Suprapubic skin (tissue), 4 donors: ENCODE results near the gene TMEM151A. TPM values are rescaled to one million over a fixed set of nuclear protein-coding genes. Genes with fewer than 3 reads are reported as not detected.
"Not testable (repeated sequence)": the region's sequence is repeated elsewhere in the genome, so short reads cannot be mapped to it uniquely, and the experiment has no call there.

Source experiments
- DNase-seq, 2 donors: peaks; one replicate each; pipeline ENCODE4 v3.0.0-alpha.2; 2019; ENCODE audit warnings: low spot score in 2 of 2
- H3K27ac ChIP-seq: fragments of 200-600 bp; sonication (generic); one replicate; pipeline ENCODE4 v1.5.1; 2019
- H3K27me3 ChIP-seq: fragments of 200-600 bp; sonication (generic); one replicate; pipeline ENCODE4 v1.5.1; 2019
- H3K36me3 ChIP-seq: fragments of 200-600 bp; sonication (generic); one replicate; pipeline ENCODE4 v1.5.1; 2019
- H3K4me1 ChIP-seq: fragments of 200-600 bp; sonication (generic); one replicate; pipeline ENCODE4 v1.5.1; 2019
- H3K4me3 ChIP-seq: fragments of 200-600 bp; sonication (generic); one replicate; pipeline ENCODE4 v1.5.1; 2019; ENCODE audit warnings: mild to moderate bottlenecking
- H3K9me3 ChIP-seq: fragments of 200-600 bp; sonication (generic); one replicate; pipeline ENCODE4 v1.5.1; 2019
- EP300 ChIP-seq: sonication (generic); formaldehyde crosslinking; IDR thresholded peaks from one replicate; pipeline ENCODE4 v1.6.1; 2017; ENCODE audit warnings: antibody characterized with exemption
- POLR2A ChIP-seq, 2 donors: fragments of 450-650 bp; IDR thresholded peaks; one replicate each; pipeline ENCODE4 v1.6.1; 2017; ENCODE audit warnings: antibody characterized with exemption in 2 of 2, mild to moderate bottlenecking in 2 of 2, moderate library complexity in 2 of 2
- POLR2AphosphoS5 ChIP-seq, 3 donors: sonication (generic); formaldehyde crosslinking; IDR thresholded peaks; one replicate each; pipeline ENCODE4 v1.6.1; 2017; ENCODE audit warnings: antibody characterized with exemption in 3 of 3
- WGBS: methylation state at CpG from one replicate; pipeline ENCODE4 v1.1.5; 2018; 5-methylcytosine and 5-hydroxymethylcytosine counted together
- total RNA-seq, 4 donors: library from RNA; depleted of rRNA; stranded (reverse); fragments of >200 nt; gene quantifications; one replicate each; pipeline ENCODE4 v1.1.0, GENCODE V29; 2016
- TF ChIP-seq, protein P1 (sequence below), 2 donors: fragments of 200-600 bp in 1 of 2; fragments of 450-650 bp in 1 of 2; sonication (generic) in 1 of 2; IDR thresholded peaks; one replicate each; pipeline ENCODE4 v1.5.1; 2016 to 2019; ENCODE audit warnings: antibody characterized with exemption in 2 of 2, mild to moderate bottlenecking in 1 of 2, moderate library complexity in 1 of 2

Gene TMEM151A
- total RNA-seq, 4 donors from 2014 or later, result not detected

DNA sequence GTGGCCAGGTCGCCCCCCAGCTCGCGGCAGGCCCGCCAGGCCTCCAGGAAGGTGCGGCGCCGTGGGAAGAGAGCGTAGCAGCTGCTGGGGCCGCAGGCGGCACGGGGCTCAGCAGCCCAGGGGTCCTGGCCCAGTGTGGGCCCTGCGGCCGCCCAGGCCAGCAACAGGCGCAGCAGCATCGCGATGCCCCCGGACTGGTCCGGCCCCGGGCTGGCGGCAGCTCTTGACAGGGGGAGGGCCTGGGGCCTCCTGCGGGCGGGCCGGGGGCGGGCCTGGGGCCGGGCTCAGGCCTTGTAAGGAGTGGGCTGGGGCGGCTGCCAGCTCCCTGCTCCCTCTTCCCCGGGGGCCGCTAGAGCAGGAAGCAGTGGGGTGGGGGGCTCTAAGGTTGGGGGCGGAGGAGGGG is 25.2 kb downstream of the TMEM151A start, which contains the start of gene CD248:
TSS of gene CD248 (minus strand) at position 196 of the 403 bp plus-strand sequence. CDS start at position 179, 17 bp downstream.
- Histone ChIP-seq H3K27me3 (no peaks in the 10 kb centered on the region), H3K4me1 (peaks cover 56% of the 10 kb centered on the region), H3K9me3 (no peaks in the 10 kb centered on the region), H3K27ac (peak within 1 kb of the TSS; percentile 78), H3K4me3 (peak within 1 kb of the TSS; percentile 53), H3K36me3 (no peaks in the 10 kb centered on the region)
- no CpG with 5 or more reads among the region's 29 CpGs for WGBS
- no peak for DNase-seq
- no peak for TF ChIP-seq EP300
- TF ChIP-seq POLR2A (IDR thresholded peaks at IDR 0.05), result peak in 1 of 2 donors; percentile 33
- TF ChIP-seq POLR2AphosphoS5 (IDR thresholded peaks at IDR 0.05), result no peak

DNA sequence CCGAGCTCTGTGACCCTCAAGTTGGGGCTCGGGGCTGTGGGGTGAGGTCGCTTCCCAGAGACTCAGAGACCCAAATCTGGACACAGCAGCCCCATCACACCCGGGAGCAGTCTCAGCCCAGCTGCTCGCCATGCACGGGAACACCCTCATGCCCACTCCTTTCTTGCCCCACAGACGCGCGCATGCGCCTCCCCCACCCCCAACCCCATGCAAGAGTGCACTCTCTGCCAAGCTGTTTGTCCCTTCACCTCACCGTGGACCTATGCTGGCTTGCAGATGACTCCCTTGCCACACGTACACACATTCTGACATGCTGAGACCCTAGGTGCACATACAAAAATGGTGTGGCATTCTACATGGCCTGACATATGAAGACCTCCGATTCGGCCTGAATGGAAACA is 25.6 kb downstream of the TMEM151A start:
- DNase-seq, result no peak
- WGBS, result 0% methylated on average over 3 of the region's 14 CpGs

DNA sequence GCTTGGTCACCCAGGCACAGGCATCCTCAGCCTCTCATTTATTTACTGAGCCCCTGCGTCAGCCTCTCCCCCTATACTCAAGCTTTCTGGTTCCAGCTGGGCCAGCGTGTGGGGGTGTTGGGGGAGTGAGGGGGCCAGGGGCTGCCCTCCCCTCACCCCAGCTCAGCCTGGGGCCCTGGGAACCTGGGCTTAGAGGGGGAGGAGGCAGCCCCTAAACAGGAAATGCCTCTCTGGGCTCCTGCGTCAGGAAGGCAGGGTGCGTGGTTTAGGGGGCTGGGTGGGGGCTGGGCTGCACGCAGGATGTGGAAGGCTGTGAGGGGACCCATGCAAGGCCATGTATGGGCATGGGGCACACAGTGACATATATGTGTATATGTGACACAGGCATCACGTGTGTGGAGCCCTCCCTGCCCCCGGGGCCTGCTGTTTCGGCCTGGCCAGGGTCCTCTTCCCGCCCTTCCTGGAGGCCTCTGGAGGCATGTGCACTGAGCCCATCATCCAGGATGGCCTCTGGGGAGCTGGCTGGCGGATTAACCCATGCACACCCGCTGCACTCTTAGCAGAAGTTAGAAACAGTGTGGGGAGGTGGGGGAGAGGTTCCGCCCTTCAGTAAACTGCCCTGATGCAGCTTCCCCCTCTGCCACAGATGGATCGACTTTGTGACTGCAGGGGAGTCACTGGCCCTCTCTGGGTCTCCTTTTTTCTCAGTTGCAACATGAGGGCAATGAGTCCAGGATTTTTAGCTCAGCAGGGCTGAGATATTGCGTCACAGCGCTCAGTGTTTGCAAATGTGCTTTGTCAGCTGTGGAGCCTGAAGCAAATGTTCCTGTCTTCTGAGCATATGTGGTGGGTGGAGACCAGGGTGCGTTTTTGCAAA is 26.3 kb downstream of the TMEM151A start:
- TF ChIP-seq, protein P1, sequence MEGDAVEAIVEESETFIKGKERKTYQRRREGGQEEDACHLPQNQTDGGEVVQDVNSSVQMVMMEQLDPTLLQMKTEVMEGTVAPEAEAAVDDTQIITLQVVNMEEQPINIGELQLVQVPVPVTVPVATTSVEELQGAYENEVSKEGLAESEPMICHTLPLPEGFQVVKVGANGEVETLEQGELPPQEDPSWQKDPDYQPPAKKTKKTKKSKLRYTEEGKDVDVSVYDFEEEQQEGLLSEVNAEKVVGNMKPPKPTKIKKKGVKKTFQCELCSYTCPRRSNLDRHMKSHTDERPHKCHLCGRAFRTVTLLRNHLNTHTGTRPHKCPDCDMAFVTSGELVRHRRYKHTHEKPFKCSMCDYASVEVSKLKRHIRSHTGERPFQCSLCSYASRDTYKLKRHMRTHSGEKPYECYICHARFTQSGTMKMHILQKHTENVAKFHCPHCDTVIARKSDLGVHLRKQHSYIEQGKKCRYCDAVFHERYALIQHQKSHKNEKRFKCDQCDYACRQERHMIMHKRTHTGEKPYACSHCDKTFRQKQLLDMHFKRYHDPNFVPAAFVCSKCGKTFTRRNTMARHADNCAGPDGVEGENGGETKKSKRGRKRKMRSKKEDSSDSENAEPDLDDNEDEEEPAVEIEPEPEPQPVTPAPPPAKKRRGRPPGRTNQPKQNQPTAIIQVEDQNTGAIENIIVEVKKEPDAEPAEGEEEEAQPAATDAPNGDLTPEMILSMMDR (IDR thresholded peaks at IDR 0.05), result no peak
- TF ChIP-seq POLR2AphosphoS5 (IDR thresholded peaks at IDR 0.05), result peak in 2 of 3 donors; percentile 78 to 86
- Histone ChIP-seq H3K27me3 (no peaks in the 10 kb centered on the region), H3K36me3 (no peaks in the 10 kb centered on the region), H3K4me1 (peaks cover 61% of the 10 kb centered on the region), H3K4me3 (peak overlapping the region; percentile 53), H3K9me3 (no peaks in the 10 kb centered on the region), H3K27ac (peak overlapping the region; percentile 78)
- DNase-seq, result peak; percentile 90
- 24% methylated on average over 14 of the region's 16 CpGs for WGBS

More for the DNA sequence above, 25.6 kb downstream of the TMEM151A start:
- no peaks in the 10 kb centered on the region for H3K9me3 ChIP-seq
- H3K27ac ChIP-seq, result peak overlapping the region; percentile 78
- H3K27me3 ChIP-seq, result no peaks in the 10 kb centered on the region
- peaks cover 59% of the 10 kb centered on the region for H3K4me1 ChIP-seq
- no peak for TF ChIP-seq POLR2A (IDR thresholded peaks at IDR 0.05)
- TF ChIP-seq, protein P1 (IDR thresholded peaks at IDR 0.05), result no peak
- TF ChIP-seq EP300, result no peak
- no peak for TF ChIP-seq POLR2AphosphoS5 (IDR thresholded peaks at IDR 0.05)
- H3K4me3 ChIP-seq, result peak overlapping the region; percentile 53
- no peaks in the 10 kb centered on the region for H3K36me3 ChIP-seq

DNA sequence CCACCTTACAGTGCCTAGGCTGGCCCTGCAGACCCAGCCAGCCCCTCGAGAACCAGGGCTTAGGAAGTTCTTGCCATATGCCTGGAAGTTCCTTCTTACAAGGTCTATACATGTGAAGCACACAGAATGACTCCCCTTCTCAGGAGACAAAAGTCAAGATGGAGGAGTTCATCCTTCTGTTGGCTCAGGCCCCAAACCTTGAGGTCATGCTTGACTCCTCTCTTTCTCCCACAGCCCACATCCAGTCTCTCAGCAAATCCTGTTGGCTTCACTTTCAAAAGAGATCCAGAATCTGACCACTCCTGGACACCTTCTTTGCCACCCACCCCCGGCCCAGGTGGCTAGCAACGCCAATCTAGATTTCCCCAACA is 26.9 kb downstream of the TMEM151A start:
- H3K36me3 ChIP-seq, result no peaks in the 10 kb centered on the region
- DNase-seq, result no peak
- H3K27me3 ChIP-seq, result no peaks in the 10 kb centered on the region
- no peaks in the 10 kb centered on the region for H3K9me3 ChIP-seq
- H3K27ac ChIP-seq, result peak overlapping the region; percentile 78
- no peak for TF ChIP-seq POLR2A (IDR thresholded peaks at IDR 0.05)
- H3K4me3 ChIP-seq, result no peak overlapping the region
- WGBS, result 67% methylated on average over 3 of the region's 3 CpGs
- H3K4me1 ChIP-seq, result peaks cover 54% of the 10 kb centered on the region

DNA sequence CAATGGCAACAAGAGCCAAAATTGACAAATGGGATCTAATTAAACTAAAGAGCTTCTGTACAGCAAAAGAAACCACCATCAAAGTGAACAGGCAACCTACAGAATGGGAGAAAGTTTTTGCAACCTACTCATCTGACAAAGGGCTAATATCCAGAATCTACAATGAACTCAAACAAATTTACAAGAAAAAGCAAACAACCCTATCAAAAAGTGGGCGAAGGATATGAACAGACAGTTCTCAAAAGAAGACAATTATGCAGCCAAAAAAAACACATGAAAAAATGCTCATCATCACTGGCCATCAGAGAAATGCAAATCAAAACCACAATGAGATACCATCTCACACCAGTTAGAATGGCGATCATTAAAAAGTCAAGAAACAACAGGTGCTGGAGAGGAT is 28.6 kb downstream of the TMEM151A start:
- not testable (repeated sequence) for H3K27me3 ChIP-seq, H3K9me3 ChIP-seq, H3K27ac ChIP-seq, DNase-seq, H3K4me3 ChIP-seq, H3K36me3 ChIP-seq
- WGBS, result 94% methylated on average over 2 of the region's 2 CpGs
- peaks cover 60% of the 10 kb centered on the region for H3K4me1 ChIP-seq

DNA sequence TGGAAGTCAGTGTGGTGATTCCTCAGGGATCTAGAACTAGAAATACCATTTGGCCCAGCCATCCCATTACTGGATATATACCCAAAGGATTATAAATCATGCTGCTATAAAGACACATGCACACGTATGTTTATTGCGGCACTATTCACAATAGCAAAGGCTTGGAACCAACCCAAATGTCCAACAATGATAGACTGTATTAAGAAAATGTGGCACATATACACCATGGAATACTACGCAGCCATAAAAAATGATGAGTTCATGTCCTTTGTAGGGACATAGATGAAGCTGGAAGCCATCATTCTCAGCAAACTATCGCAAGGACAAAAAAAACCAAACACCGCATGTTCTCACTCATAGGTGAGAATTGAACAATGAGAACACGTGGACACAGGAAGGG is 29.1 kb downstream of the TMEM151A start:
- not testable (repeated sequence) for DNase-seq, H3K27me3 ChIP-seq, H3K36me3 ChIP-seq, H3K4me3 ChIP-seq, H3K9me3 ChIP-seq, H3K27ac ChIP-seq
- 91% methylated on average over 6 of the region's 6 CpGs for WGBS
- H3K4me1 ChIP-seq, result peaks cover 65% of the 10 kb centered on the region

DNA sequence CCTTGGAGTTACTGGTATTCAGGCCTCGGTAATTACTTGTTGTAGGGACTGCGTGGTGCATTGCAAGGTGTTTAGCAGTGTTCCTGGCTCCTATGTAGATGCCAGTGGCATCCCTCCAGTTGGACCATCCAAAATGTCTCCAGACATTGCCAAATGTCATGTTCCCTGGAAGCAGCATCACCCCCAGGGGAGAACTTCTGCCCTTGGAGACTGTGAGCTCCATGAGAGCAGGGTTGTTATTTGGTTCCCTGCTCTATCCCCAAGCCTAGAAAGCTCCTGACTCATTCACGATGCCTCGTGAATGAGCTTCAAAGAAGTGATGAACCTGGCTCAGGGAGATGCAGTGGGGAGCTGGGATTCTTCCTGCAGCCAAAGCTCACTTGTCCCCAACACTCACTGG is 29.9 kb downstream of the TMEM151A start:
- Histone ChIP-seq H3K4me3 (no peak overlapping the region), H3K36me3 (no peaks in the 10 kb centered on the region), H3K4me1 (peaks cover 65% of the 10 kb centered on the region), H3K27ac (no peak overlapping the region), H3K27me3 (no peaks in the 10 kb centered on the region), H3K9me3 (no peaks in the 10 kb centered on the region)
- DNase-seq, result no peak
- TF ChIP-seq, protein P1 (IDR thresholded peaks at IDR 0.05), result no peak
- TF ChIP-seq POLR2A (IDR thresholded peaks at IDR 0.05) (no peak), POLR2AphosphoS5 (IDR thresholded peaks at IDR 0.05) (no peak), EP300 (no peak)
- 37% methylated on average over 4 of the region's 4 CpGs for WGBS
